ENCODE measurements around the gene BCL11A.

The BCL11A gene

GRCh38 chr2:60522462-60522861, 31.0 kb downstream of the BCL11A start:
- DNase-seq = no peak

DNA sequence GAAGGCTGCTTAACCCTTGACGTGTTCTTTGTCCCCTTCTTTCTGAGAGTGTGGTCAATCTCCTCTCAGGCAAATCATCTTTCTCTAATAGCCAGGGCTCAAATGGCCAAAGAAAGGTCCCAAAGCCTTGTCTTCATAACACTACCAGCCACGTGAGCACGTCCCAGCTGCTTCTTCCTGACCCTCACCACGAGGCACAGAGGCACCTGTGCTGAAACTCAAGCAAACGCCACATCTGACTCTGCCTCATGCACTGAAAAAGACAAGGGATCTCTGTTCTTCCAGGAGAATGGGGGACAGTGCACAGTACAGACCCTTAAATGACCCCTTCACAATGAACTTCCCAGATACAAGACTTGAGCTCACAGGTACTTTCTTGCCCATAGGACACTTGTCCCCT, 31.8 kb downstream of the BCL11A start:
- no peak for DNase-seq

DNA sequence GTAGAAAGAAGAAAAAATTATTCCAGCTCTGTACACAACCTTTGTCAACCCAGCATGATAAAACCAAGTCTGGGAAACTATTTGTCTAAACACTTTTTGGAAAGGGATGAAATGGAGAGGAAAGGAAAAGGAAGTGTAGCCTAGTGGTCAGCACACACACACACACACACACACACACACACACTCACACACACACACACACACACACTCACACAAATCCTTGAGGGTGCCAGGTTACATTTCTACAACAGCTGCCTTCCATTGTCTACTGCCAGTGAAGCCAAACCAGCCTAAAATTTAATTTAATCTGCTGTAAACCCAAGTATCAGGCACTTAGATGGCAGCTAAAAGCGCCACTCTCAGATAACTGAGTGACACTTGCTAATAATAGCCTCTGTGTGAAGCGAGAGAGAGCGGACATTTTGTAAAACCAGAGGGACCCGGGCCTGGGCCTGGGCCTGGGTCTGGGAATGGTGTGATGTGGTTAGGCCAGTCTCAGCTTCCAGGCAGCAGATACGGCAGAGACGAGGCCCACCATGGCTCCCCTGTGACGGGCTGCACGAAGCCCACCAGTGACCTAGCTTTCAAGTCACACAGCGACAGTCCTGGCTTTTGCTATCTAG, 32.4 kb downstream of the BCL11A start:
- no peak for DNase-seq

DNA sequence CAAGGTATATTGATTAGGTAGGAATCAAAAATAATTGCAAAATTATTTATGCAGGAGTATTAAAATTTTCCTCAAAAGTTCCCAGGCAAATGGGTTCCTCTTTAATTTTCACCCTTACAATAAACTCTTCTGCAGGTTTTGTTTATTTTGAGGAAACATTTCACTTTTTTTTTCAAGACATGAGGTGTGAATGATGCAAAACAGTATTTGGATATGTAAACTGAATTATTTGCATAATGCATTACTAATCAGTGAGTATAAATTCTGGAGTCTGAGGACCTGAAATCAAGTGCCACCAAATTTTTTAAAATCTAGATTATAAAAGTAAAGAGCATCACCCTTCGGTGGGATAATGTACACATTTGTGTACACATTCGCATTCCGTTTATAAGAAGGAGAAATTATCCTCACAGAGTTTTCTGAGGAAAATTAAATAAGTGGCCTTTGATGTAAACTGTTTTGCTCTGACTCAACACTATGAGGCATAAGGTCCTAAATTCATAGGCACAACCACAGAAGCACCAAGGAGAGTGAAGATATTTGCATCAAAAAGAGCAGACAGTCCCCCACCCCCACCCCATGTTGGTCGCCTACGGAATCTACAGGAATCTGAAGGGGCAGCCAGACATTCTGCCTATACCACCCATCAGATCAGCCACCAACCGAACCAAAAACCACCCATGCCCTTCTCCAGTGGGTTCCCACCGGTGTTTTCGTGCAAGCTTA, 33.1 kb downstream of the BCL11A start:
- no peak for DNase-seq

DNA sequence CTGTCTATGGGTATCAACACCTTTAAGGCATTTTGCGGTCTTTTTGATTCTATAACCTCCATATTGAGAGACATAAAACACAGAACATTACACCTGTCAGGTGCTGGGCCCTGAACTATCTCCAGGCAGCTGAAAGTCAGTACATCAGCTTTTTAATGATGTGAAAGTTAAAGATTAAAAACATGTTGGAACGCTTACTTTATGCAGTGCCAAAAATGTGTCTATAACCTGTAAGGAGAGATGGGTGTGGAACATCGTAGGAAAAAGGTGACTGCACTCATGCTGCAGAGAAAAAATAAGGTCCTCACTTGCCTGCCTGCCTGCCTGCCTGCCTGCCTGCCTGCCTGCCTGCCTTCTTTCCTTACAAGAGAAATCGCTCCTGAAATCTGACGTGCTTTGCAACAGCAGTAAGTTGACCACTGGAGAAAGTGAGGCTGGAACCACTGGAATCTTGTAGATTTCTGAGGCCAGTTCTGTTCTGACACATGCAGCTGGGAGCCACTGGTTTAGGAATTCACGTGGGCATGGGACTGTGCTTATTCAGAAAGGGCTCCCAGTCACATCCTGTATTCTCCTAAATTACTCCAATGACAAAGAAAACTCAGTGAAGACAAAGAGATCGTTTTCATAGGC, 34.1 kb downstream of the BCL11A start:
- DNase-seq = no peak

DNA sequence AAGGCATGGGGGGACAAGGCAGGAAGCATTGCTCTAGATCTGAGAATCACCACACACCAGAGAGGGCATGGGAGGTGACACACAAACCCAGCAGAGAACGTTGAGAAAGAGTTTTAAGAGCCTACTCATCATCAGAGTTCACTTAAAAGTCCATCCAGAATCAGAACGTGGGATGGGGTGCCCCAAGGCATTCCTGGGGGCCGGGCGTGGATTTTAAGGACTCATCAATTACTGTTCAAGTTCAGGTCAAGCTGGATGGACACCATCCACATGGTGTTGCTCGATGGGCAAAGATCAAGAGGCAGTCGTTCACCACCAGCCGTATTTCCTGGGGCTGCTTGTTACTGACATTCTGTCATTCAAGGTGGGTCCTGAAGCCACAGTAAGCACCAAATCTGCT, 34.9 kb downstream of the BCL11A start:
- no peak for DNase-seq

DNA sequence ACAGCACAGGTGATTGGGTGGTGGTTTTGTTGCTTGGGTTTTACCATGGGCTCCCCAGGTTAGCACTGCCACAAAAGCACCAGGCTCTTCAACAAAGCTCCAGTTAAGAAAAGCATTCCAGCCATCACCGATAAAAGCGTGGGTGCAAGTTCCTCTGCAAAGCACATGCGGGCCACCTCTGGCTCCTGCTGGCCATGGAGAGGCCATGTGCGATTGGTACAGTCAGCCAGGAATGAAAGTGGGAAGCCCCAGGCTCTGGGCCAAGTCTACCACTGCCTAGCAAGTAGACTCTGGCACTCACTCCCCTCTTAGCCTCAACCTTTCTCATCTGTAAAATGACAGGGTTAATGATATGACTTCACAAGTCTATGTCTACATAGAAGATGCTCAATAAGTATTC, 36.0 kb downstream of the BCL11A start:
- no peak for DNase-seq

DNA sequence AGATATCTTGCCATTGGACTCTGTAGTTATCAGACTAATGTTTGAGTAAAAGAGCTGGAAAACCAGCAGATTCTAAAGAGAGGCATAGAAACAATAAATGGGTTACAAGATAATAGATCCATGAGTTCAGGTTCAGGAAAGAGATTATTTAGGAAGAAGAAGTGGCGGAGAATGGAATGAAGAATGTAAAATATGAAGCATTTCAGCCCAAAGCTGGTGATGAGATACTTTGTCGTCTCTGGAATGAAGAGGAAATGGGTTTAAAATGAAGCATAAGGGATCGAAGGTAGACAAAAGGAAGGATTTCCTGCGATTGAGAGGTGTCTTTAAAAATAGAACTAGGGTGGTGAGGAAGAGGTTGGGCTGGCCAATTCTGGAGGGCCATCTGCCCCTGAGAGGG, 36.6 kb downstream of the BCL11A start:
- no peak for DNase-seq

- DNase-seq = no peak
Measured at GRCh38 chr2:60516383-60516811, 37.1 kb downstream of the BCL11A start.

DNA sequence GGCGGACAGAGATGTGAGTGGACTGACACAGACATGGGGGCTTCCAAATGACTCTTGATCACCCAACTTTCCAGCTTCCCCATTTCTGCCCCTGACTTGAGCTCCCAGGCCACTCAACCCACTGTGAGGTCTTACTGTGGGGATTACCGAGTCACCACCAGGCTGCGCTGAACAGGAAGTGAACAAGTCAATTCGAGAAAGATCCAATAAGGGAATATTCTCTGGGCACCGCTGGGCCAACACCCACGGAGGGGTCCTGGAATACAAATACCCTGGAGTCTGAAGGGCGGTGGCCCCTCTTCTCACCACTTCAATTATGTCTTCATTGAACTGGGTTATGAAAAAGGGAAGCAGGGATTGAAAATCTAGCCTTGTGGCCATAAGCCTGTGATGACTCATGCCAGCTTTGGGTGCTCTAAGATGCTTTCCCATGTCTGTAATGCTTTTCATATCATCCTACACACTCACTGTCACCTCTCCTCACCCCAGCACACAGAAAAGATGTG, 37.7 kb downstream of the BCL11A start:
- no peak for DNase-seq

DNA sequence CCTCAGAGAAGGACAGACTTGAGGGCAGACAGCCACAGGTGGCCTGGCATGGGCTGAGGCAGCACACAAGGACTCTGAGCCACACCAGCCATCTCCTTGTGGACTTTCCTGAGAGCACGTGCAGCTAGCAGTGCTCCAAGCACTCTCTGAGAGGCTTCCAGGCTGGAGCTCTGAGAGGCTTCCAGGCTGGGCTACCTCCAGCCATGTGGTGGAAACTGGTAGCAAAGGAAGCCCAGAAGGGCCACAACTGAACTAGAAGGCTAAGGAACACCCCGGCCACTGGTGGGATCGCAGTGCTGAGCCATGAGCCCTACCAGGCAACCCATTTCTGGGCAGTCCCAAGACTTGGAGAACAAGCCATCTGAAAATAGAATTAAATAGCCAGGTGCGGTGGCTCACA, 39.5 kb downstream of the BCL11A start:
- no peak for DNase-seq

GRCh38 chr2:60513191-60513590, 40.3 kb downstream of the BCL11A start:
- DNase-seq = no peak

DNA sequence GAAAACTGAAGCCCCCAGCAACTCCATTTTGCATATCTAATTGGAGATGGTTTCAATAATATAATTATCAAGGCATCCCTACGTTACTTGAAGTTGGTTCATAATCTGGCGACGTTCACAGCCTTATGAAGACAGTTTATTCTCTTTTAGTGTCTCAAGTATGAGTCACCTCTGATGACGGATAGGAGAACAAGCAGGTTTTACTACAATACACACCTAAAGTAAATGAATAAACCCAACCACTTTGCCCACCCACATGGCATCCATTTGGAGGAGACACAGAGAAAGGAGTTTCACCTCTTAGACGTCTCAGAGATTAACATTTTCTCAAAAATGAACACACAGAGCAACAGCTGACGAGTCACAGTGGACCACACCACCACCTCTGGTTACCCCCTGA, 40.8 kb downstream of the BCL11A start:
- no peak for DNase-seq

DNA sequence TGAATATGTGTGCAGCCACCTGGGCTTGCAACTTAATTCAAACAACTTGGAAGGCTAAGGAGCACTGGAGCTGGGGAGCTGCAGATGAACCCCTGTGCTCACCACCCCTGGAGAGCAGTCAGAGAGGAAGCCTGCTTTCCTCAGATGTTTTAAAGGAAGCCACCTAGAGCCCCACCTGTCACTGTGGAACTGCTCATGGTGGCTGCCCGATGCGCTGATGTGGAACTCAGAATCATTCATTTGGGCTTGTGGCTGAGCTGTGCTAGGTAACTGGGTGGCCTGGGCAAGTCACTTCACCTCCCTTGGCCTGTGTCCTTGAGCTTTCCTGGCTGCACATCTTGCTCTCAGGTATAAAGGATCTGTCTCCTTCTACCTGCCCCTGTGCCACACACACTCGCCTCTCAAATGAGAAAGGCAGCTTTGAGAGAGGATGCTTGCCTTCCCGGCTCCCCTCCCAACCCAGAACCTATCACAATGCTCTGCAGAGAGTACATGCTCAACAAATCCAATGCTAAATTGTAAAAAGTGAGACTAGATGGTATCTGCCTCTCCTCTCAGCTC, 41.3 kb downstream of the BCL11A start:
- DNase-seq = no peak

DNA sequence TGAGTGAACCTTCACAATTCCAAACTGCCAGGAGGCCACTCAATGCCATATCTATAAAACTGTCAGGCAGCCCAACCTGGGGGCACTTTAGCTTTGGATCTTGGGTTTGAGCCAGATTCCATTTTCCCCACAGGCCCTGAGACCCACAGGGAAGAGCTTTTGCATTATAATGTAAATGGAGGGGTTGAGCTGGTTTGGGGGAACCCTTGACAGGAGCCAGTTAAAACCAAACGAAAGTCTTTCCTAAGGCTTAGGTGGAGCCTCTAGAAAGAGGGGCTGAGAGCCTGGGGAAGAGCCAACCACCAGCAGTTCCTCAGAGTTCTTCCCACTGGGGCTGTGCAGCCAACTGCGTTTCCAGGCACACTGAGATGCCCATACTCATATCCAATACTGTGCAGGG, 42.7 kb downstream of the BCL11A start:
- DNase-seq = no peak

DNA sequence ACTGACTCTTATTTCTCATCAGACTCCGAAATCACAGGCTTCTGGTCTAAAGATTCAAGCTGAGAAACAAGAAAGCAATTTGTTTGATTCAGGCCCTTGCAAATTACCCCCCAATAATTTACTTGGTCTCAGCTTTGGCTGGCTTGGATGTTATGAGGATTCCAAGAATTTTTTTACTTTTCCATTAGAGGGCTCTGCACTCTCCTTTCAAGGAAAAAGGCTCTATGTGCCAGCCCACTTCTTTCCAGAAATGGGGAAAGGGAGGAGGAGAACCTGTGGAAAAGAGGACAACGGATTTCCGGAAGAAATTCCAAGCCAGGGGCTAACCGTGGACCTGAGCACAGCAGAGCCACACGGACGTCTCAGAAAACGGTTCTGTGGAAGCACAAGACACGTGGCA, 44.4 kb downstream of the BCL11A start:
- DNase-seq = no peak

- DNase-seq = no peak
Measured at GRCh38 chr2:60508339-60508917, 45.0 kb downstream of the BCL11A start.

GRCh38 chr2:60507211-60507965, 46.1 kb downstream of the BCL11A start:
- no peak for DNase-seq

DNA sequence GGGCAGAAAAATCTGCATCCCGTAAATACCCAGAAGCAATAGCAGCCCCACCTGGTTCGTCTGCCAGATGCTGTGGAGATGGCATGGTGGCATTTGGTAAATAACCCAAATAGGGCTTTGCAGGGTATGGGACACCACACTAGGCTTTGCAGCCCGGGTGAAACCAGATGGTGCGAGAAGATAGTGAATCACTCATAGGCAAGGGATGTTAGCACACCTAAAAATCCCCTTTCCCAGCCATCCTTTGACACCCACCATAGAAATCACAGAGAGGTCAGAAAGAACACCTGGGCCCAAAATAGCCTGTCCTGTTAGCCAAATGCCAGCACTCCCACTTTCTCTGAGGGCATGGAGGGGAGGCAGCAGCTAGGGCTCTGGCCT, 47.6 kb downstream of the BCL11A start:
- no peak for DNase-seq

GRCh38 chr2:60505240-60505879, 48.1 kb downstream of the BCL11A start:
- no peak for DNase-seq

- no peak for DNase-seq
Measured at GRCh38 chr2:60504049-60504448, 49.4 kb downstream of the BCL11A start.

DNA sequence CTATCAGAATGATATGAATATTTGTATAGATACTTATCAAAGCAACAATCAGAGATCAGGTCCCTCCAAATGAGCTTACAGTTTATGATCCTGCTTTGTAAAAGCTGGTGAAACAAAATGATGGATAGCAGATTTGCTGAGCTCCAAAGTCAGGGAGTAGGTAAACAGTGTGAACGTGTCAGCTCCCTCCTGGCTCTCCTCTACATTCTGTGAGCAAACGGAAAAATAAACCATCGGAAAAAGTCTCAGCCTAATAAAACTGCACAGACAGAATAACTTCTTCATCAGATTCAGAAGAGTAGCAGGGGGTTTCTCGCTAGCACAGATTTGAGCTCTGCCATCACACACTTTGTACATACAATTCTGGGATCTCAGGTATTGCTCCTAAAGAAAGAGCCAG, 51.3 kb downstream of the BCL11A start:
- no peak for DNase-seq
